Measurements from ENCODE around the gene GLB1L3. TPM values are rescaled to one million over a fixed set of nuclear protein-coding genes. Genes with fewer than 3 reads are reported as not detected.

The GLB1L3 gene
- total RNA-seq, 1 experiment from 2014 or later: 0.17 TPM

DNA sequence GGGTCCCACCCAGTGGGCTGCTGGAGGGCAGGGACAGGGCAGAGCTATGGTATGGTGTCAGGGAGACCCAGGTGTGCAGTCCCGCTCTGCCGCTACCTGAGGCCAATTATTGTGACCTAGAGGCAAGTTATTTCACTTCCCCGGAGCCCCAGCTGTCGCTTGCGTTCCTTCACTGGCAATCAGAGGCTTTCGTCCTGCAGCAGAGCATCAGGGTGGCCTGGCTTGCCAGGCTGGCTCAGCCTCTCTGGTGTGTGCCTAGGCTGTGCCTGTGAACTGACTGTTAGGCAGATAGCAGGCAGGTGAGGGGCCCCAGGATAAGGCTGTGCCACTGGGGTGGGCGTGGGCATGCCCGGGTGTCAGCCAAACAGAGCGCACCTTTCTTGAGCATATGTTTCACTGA lies 87.0 kb downstream of the GLB1L3 start:
- H3K36me3 ChIP-seq (ENCODE audit: insufficient read depth, low read length, poor library complexity, severe bottlenecking): no peaks in the 10 kb centered on the region
- intact Hi-C loops (cut with micrococcal nuclease; ENCODE audit: unreplicated experiment): loop anchor here (5.0 kb wide), 1 partner anchor 114 kb away; no protein-coding TSS in a partner anchor

DNA sequence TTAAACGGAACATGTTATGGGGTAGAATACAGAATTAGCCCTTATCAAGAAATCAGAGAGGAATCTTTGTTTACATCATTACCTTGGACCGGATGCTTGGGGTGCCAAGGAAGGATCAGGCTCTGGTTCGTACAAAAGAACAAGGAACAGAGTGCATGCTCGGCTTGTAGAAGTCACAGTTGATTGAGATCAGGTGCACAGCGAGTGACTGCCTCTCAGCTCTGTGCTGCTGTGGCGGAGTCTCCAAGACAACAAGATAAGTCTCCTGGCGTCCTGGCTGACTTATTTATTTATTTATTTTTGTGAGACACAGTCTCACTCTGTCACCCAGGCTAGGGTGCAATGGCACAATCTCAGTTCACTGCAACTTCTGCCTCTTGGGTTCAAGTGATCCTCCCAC lies 87.4 kb downstream of the GLB1L3 start:
- Histone ChIP-seq H3K36me3 (ENCODE audit: insufficient read depth, low read length, poor library complexity, severe bottlenecking) (no peaks in the 10 kb centered on the region), H3K9me3 (ENCODE audit: low read depth, low read length, poor library complexity, severe bottlenecking) (no peaks in the 10 kb centered on the region), H3K4me1 (ENCODE audit: insufficient read depth, low read length, poor library complexity, severe bottlenecking) (no peaks in the 10 kb centered on the region), H3K27me3 (replicated peaks; ENCODE audit: insufficient read depth, low read depth, low read length, poor library complexity) (no peaks in the 10 kb centered on the region), H3K4me3 (ENCODE audit: low read depth, low read length, poor library complexity, severe bottlenecking) (no peak overlapping the region), H3K27ac (ENCODE audit: low read depth, low read length, poor library complexity, severe bottlenecking) (no peak overlapping the region)
- TF ChIP-seq CTCF (conservative IDR thresholded peaks at IDR 0.05; ENCODE audit: low read depth, low read length) (no peak), EZH2 (IDR thresholded peaks at IDR 0.05; ENCODE audit: borderline replicate concordance, low read depth, low read length, poor library complexity, severe bottlenecking) (no peak)
- POLR2A ChIA-PET (ENCODE audit: low non-redundant PET): no interaction called here
- BruUV-seq (replicated peaks): no TSS peak
- intact Hi-C loops (cut with micrococcal nuclease; ENCODE audit: unreplicated experiment): loop anchor here (5.0 kb wide), 1 partner anchor 114 kb away; no protein-coding TSS in a partner anchor
- CTCF ChIA-PET: no interaction called here
- DNase-seq (ENCODE audit: low spot score): no peak

More for the DNA sequence above, 87.0 kb downstream of the GLB1L3 start:
- Histone ChIP-seq H3K4me1 (ENCODE audit: insufficient read depth, low read length, poor library complexity, severe bottlenecking) (no peaks in the 10 kb centered on the region), H3K4me3 (ENCODE audit: low read depth, low read length, poor library complexity, severe bottlenecking) (no peak overlapping the region), H3K9me3 (ENCODE audit: low read depth, low read length, poor library complexity, severe bottlenecking) (no peaks in the 10 kb centered on the region), H3K27me3 (replicated peaks; ENCODE audit: insufficient read depth, low read depth, low read length, poor library complexity) (no peaks in the 10 kb centered on the region), H3K27ac (ENCODE audit: low read depth, low read length, poor library complexity, severe bottlenecking) (no peak overlapping the region)
- BruUV-seq (replicated peaks): no TSS peak
- CTCF ChIA-PET: no interaction called here
- POLR2A ChIA-PET (ENCODE audit: low non-redundant PET): no interaction called here
- no peak for TF ChIP-seq CTCF (conservative IDR thresholded peaks at IDR 0.05; ENCODE audit: low read depth, low read length)
- TF ChIP-seq EZH2 (IDR thresholded peaks at IDR 0.05; ENCODE audit: borderline replicate concordance, low read depth, low read length, poor library complexity, severe bottlenecking): no peak
- DNase-seq (ENCODE audit: low spot score): no peak

- Histone ChIP-seq H3K27ac (ENCODE audit: low read depth, low read length, poor library complexity, severe bottlenecking) (no peak overlapping the region), H3K27me3 (replicated peaks; ENCODE audit: insufficient read depth, low read depth, low read length, poor library complexity) (no peaks in the 10 kb centered on the region), H3K36me3 (ENCODE audit: insufficient read depth, low read length, poor library complexity, severe bottlenecking) (no peaks in the 10 kb centered on the region), H3K9me3 (ENCODE audit: low read depth, low read length, poor library complexity, severe bottlenecking) (no peaks in the 10 kb centered on the region), H3K4me1 (ENCODE audit: insufficient read depth, low read length, poor library complexity, severe bottlenecking) (no peaks in the 10 kb centered on the region), H3K4me3 (ENCODE audit: low read depth, low read length, poor library complexity, severe bottlenecking) (no peak overlapping the region)
- DNase-seq (ENCODE audit: low spot score): no peak
- intact Hi-C loops (cut with micrococcal nuclease; ENCODE audit: unreplicated experiment): loop anchor here (5.0 kb wide), 1 partner anchor 113 kb away; no protein-coding TSS in a partner anchor
- no TSS peak for BruUV-seq (replicated peaks)
- ChIA-PET CTCF (no interaction called here), POLR2A (ENCODE audit: low non-redundant PET) (no interaction called here)
- TF ChIP-seq CTCF (conservative IDR thresholded peaks at IDR 0.05; ENCODE audit: low read depth, low read length) (no peak), EZH2 (IDR thresholded peaks at IDR 0.05; ENCODE audit: borderline replicate concordance, low read depth, low read length, poor library complexity, severe bottlenecking) (no peak)
Measured at GRCh38 chr11:134364261-134364660, 88.1 kb downstream of the GLB1L3 start.
